ENCODE measurements around the gene FBLN5.

FBLN5 gene

DNA sequence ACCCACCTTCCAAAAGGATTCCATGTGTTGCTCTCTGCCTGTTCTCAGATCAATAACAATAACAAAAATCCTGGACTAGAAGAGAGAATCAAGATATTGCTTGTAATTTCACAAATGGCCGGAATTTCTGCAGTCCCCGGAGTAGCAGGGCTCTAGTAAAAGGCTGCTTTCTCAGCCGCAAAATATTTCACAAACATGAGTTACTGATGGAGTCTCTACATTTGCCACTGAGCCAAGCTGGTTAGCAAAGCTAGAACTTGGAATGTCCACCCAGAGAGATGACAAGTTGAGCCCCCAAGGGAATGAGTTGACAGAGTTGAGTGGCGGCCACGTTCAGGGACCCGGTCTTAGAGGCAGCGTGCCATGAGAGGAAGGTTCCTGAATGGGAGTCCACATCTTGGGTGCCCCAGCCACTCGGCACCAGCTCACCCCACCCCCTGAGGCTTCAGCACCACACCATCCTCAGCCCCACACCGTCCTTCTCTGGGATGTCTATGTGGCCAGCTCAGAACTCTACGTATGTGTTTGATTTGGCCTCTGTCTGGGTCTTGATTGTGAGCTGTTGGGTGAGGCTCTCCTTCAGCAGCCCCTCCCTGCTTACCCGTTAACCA lies 15.9 kb downstream of the FBLN5 start:
- no peaks in the 10 kb centered on the region for H3K27me3 Mint-ChIP-seq
- no peaks in the 10 kb centered on the region for H3K36me3 Mint-ChIP-seq (ENCODE audit: low read depth)
- no peaks in the 10 kb centered on the region for H3K9me3 Mint-ChIP-seq
- no peak overlapping the region for H3K4me3 Mint-ChIP-seq
- H3K4me1 Mint-ChIP-seq (ENCODE audit: low read depth) = peaks cover 12% of the 10 kb centered on the region
- no peak overlapping the region for H3K27ac Mint-ChIP-seq
- intact Hi-C loops (cut with micrococcal nuclease) = no loop called here

DNA sequence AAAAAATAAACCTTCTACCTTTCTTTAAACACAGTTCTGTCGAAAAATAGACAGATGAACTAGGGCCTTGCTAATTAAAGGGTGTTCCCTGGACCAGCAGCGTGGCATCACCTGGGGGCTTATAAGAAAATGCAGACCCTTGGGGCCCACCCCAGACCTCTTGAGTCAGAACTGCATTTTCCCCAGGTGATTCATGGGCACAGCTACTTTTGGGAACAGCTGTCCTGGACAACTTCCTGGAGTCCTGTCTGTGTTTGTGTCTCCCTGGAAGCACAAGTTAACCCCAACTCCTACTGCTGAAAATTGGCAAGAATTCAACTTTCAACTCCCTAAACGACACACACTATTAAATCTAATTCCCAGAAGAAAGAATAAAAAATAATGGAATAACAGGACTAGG lies 17.8 kb downstream of the FBLN5 start:
- intact Hi-C loops (cut with micrococcal nuclease) = no loop called here
- H3K4me1 Mint-ChIP-seq (ENCODE audit: low read depth) = peaks cover 6% of the 10 kb centered on the region
- no peaks in the 10 kb centered on the region for H3K36me3 Mint-ChIP-seq (ENCODE audit: low read depth)
- H3K27me3 Mint-ChIP-seq = no peaks in the 10 kb centered on the region
- H3K9me3 Mint-ChIP-seq = no peaks in the 10 kb centered on the region
- no peak overlapping the region for H3K4me3 Mint-ChIP-seq
- H3K27ac Mint-ChIP-seq = no peak overlapping the region

DNA sequence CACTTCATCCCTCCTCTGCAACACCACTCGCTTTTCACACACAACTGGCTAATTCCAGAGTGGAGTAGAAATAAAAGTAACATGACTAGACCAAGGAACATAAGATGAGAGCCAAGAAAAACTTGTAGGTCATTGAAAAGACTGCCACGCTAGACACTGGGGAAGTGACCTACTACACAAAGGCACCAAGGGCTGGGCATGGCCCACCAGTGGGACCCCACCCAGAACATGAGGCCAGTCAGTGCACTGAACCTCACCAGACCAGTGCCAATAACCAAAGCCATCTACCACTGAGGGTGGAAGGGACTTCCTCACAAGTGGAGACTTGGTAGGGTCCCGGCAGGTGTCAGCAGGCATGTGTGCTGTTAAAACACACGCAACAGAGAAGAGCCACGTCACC lies 19.7 kb downstream of the FBLN5 start:
- Mint-ChIP-seq H3K36me3 (ENCODE audit: low read depth) (no peaks in the 10 kb centered on the region), H3K4me3 (no peak overlapping the region), H3K9me3 (no peaks in the 10 kb centered on the region), H3K4me1 (ENCODE audit: low read depth) (peaks cover 6% of the 10 kb centered on the region), H3K27me3 (no peaks in the 10 kb centered on the region), H3K27ac (no peak overlapping the region)
- intact Hi-C loops (cut with micrococcal nuclease) = no loop called here

DNA sequence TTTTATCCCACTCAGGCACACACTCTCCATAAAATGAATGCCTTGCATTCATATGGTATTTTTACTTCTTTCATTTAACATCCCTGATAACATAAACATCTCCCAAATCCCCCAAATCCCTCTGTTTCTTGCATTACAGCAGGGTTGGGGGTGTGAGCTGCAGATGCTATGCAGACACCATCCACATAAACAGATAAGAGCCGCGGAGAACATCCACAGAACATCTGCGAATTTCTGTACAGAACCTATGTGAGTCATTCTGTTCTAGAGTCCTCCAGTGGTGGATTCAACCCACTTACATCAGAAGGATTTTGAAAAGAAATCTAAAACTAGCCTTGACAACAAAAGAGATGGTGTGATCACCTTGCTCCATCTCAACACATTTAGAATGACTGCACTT lies 20.3 kb downstream of the FBLN5 start:
- intact Hi-C loops (cut with micrococcal nuclease) = no loop called here
- Mint-ChIP-seq H3K36me3 (ENCODE audit: low read depth) (no peaks in the 10 kb centered on the region), H3K4me3 (no peak overlapping the region), H3K27me3 (no peaks in the 10 kb centered on the region), H3K9me3 (no peaks in the 10 kb centered on the region), H3K27ac (no peak overlapping the region), H3K4me1 (ENCODE audit: low read depth) (peaks cover 6% of the 10 kb centered on the region)

DNA sequence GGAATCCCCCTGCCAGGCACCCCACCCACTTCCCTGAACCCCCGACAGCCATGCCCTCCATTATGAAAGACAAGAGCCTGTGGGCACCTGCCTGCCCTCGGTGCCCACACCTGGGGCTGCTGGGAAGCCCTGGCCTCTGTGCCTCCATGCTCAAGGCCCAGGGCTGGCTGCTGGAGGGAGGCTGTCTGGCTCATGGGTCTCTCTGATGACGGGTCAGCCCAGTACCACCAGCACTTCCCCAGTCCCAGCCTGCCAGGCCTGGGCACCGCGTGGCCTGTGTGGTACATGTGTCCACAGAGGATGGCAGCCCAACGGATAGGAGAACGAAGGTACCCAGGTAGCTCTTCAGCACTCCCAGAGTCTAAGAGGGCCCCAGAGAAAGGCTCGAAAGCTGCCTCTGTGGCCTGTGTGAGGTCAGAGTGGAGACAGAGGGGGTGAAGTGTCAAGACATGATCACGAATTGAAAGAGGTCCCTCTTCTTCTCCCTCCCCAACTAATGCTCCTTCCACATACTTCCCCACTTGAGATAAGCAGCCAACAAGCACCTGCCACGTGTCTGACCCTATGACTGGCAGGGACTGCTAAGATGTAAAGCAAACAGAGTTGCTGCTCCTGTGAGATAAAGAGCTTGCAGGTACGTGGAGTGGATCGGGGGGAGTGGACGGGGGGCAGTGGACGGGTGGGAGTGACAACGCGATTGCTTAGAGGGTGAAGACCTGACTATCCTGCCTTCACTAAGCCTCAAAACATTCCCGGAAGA lies 21.2 kb downstream of the FBLN5 start:
- H3K36me3 Mint-ChIP-seq (ENCODE audit: low read depth) = no peaks in the 10 kb centered on the region
- H3K9me3 Mint-ChIP-seq = no peaks in the 10 kb centered on the region
- H3K4me3 Mint-ChIP-seq = no peak overlapping the region
- H3K4me1 Mint-ChIP-seq (ENCODE audit: low read depth) = peaks cover 6% of the 10 kb centered on the region
- no peaks in the 10 kb centered on the region for H3K27me3 Mint-ChIP-seq
- no peak overlapping the region for H3K27ac Mint-ChIP-seq
- intact Hi-C loops (cut with micrococcal nuclease) = no loop called here

DNA sequence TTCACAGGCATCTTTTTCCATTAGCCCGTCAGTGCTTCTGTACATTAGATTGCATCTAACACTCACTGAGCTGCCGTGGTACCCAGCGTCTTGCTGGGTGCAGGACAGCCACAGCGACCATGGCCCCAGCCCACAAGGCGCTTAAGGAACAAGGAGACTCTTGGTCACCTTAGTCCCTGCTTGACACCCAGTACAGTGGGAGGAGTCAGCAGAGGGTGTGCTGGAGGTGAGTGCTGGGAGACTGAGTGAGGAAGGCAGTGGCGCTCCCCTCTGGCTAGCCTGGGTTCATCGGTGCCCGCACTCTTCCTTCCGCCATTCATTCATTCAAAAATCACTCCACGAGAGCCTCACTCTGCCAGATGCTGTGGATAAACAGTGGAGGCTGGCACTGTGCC lies 21.8 kb downstream of the FBLN5 start:
- no peaks in the 10 kb centered on the region for H3K36me3 Mint-ChIP-seq (ENCODE audit: low read depth)
- H3K4me3 Mint-ChIP-seq = no peak overlapping the region
- H3K27ac Mint-ChIP-seq = no peak overlapping the region
- H3K27me3 Mint-ChIP-seq = no peaks in the 10 kb centered on the region
- peaks cover 5% of the 10 kb centered on the region for H3K4me1 Mint-ChIP-seq (ENCODE audit: low read depth)
- no peaks in the 10 kb centered on the region for H3K9me3 Mint-ChIP-seq
- intact Hi-C loops (cut with micrococcal nuclease) = no loop called here

DNA sequence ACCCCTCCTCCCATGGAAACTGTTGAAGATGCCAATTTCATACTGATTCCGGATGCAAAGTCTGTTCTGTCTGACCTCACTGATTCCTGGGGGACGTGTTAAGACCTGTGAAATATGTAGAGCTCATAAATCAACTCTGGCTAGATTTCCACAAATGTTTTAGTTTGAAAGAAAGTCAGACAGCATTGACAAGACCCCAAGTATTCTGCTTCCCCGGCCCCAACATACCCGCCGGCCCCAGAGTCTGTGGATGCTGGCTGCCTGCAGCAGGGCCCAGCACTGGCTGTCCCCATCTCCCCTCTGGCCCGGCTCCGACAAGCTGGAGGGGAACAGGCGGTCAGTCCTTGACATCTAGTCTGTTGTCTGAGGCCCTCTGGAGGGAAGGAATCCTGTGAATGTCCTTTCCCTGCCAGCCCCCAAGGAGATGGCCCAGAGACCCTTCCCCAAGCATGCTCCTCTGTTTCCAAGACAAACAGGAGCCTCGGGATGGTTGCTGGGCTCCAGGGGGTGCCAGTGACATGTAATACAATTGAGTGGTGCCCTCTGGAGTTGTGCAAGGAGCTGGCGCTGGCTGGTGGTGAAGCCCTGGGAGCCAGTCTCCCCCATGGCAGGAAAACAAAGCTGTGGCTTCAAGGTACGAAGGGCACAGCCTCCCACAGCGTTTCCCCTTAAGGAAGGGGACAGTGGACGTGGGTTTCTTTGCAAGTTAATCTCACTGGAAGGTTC lies 22.3 kb downstream of the FBLN5 start:
- no peak overlapping the region for H3K27ac Mint-ChIP-seq
- H3K9me3 Mint-ChIP-seq = no peaks in the 10 kb centered on the region
- H3K4me1 Mint-ChIP-seq (ENCODE audit: low read depth) = no peaks in the 10 kb centered on the region

DNA sequence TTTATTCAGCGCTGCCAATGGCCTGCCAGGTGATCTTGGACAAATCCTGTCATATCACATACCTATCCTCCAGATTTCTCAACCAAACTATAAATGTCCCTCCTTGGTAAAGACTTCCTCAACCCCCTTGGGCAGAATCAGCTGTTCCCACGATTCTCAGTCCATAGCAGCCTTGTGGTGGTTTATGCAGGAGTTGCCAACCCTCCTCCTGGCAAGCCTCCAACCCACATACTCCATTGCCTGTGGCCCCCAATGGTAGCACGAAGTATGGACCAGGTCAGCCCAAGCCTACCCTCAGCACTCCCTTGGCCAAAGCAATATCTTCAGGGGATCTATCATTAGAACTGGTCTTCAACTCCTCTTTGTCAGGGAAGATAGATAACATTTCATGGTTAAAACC lies 27.0 kb downstream of the FBLN5 start:
- no peaks in the 10 kb centered on the region for H3K27me3 Mint-ChIP-seq
- no peak overlapping the region for H3K4me3 Mint-ChIP-seq
- H3K27ac Mint-ChIP-seq = no peak overlapping the region
- intact Hi-C loops (cut with micrococcal nuclease) = no loop called here
- H3K9me3 Mint-ChIP-seq = no peaks in the 10 kb centered on the region
- no peaks in the 10 kb centered on the region for H3K36me3 Mint-ChIP-seq (ENCODE audit: low read depth)
- no peaks in the 10 kb centered on the region for H3K4me1 Mint-ChIP-seq (ENCODE audit: low read depth)

More for the DNA sequence above, 22.3 kb downstream of the FBLN5 start:
- intact Hi-C loops (cut with micrococcal nuclease) = no loop called here
- no peak overlapping the region for H3K4me3 Mint-ChIP-seq
- no peaks in the 10 kb centered on the region for H3K27me3 Mint-ChIP-seq
- no peaks in the 10 kb centered on the region for H3K36me3 Mint-ChIP-seq (ENCODE audit: low read depth)

DNA sequence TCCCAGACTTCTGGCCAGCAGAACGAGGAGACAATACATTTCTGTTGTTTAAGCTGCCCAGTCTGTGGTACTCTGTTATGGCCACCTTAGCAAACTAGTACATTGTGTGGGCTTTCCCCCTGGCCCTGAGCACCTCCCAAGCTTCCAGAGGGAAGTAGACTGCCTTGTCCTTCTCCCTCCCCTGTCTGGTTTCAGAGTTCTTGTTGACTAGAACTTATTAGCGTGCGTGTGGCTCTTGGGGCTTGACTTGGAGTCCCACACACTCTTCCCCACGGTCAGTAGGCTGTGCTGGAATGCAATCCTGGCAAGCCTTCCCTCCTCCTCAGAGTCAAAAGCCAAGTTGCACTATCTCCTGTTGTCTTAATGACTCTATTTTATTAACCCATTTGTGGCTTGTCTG lies 27.7 kb downstream of the FBLN5 start:
- H3K27ac Mint-ChIP-seq = no peak overlapping the region

DNA sequence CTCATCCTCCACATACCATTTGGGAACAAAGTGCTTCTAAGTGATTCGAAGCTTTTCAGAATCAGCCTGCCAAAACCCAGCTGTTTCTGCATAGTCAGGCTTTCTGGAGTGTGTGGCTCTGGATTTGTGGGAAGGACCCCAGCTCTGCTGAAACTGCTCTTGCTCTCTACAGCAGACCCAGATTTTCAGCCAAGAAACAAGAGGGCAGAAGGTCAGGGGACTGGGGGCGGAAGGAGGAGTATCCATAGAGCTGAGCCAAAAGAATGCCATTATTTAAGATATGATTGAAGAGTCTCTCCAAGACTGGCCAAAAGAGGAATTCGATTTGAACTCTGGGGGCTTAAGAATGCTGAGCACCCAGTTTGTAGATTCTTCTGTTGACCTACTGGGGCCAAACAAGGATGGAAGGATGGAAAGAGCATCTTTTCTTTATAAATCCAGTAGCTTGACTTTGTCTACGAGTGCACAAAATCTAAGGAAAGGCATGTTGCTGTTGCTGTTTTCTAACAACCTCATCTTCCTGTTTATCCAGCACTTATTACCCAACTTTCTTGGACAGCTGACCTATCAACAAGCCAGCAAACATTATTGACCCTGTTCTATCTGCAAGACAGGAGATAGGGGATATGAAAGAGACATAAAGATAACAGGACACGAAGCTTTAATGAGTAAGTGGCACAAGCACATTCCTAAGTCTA lies 29.2 kb downstream of the FBLN5 start:
- H3K9me3 Mint-ChIP-seq = no peaks in the 10 kb centered on the region
- H3K4me1 Mint-ChIP-seq (ENCODE audit: low read depth) = no peaks in the 10 kb centered on the region
- no peaks in the 10 kb centered on the region for H3K36me3 Mint-ChIP-seq (ENCODE audit: low read depth)
- no peaks in the 10 kb centered on the region for H3K27me3 Mint-ChIP-seq
- H3K4me3 Mint-ChIP-seq = no peak overlapping the region
- intact Hi-C loops (cut with micrococcal nuclease) = no loop called here
- no peak overlapping the region for H3K27ac Mint-ChIP-seq

More for the DNA sequence above, 27.7 kb downstream of the FBLN5 start:
- Mint-ChIP-seq H3K9me3 (no peaks in the 10 kb centered on the region), H3K27me3 (no peaks in the 10 kb centered on the region), H3K4me1 (ENCODE audit: low read depth) (no peaks in the 10 kb centered on the region), H3K36me3 (ENCODE audit: low read depth) (no peaks in the 10 kb centered on the region), H3K4me3 (no peak overlapping the region)
- intact Hi-C loops (cut with micrococcal nuclease) = no loop called here

DNA sequence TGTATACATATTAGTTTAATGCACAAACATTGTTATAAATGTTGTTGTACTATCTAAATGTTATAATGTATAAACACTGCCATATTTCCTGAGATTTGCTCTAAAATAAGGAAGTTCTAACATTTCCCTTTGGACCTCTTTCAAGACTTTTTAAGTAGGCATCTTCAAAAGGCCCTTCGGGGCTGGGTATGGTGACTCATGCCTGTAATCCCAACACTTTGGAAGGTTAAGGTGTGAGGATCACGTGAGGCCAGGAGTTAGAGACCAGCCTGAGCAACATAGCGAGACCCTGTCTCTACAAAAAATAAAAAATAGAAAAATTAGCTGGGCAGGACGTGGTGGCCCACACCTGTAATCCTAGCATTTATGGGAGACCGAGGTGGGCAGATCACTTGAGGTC lies 35.5 kb downstream of the FBLN5 start:
- Mint-ChIP-seq H3K9me3 (no peaks in the 10 kb centered on the region), H3K27ac (peak overlapping the region; percentile 51)
- intact Hi-C loops (cut with micrococcal nuclease) = no loop called here

DNA sequence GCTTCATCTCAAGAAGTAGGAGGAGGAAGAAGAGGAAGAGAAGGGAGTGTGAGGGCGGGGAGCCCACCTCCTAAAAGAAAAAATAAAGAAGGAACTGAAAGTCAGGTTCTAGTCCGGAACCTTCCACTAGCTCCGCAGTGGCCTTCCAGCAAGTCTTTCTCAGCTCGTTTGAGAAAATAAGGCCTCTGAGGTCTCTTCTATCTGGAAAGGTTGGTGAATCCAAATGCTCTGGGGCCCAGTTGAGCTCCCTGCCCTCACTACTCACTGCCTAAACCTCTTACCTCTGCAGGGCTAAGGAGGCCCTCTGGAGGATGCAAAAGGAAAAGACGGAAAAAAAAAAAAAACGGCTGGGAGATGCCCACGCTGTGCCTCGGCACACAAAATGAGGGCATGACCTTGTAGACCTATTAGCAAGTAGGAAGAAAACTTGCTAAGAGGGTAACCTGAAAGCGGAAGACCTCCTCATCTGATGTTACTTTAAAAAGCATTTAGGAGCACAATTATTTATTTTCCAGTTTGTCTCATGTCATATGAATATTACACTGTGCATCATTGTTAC lies 35.9 kb downstream of the FBLN5 start:
- Mint-ChIP-seq H3K9me3 (no peaks in the 10 kb centered on the region), H3K4me1 (ENCODE audit: low read depth) (peaks cover 33% of the 10 kb centered on the region), H3K27ac (peak overlapping the region; percentile 51), H3K27me3 (peaks cover 4% of the 10 kb centered on the region), H3K36me3 (ENCODE audit: low read depth) (no peaks in the 10 kb centered on the region), H3K4me3 (no peak overlapping the region)
- intact Hi-C loops (cut with micrococcal nuclease) = no loop called here

More for the DNA sequence above, 35.5 kb downstream of the FBLN5 start:
- Mint-ChIP-seq H3K4me3 (no peak overlapping the region), H3K36me3 (ENCODE audit: low read depth) (no peaks in the 10 kb centered on the region), H3K4me1 (ENCODE audit: low read depth) (peaks cover 33% of the 10 kb centered on the region), H3K27me3 (peaks cover 4% of the 10 kb centered on the region)

DNA sequence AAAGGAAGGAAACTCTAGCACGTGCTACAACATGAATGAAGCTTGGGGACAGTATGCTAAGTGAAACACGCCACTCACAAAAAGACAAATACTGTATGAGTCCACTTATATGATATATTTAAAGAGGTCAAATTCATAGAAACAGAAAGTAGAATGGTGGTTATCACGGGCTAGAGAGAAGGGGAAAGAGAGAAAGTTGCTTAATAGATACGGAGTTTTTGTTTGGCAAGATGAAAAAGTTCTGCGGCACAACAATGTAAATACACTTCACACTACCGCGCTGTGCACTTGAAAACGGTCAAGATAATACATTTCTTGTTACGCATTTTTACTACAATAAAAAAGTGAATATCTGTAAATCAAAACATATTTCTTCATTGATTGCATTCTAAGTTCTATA lies 37.3 kb downstream of the FBLN5 start:
- Mint-ChIP-seq H3K27ac (no peak overlapping the region), H3K36me3 (ENCODE audit: low read depth) (no peaks in the 10 kb centered on the region), H3K27me3 (peaks cover 4% of the 10 kb centered on the region), H3K4me3 (no peak overlapping the region), H3K9me3 (no peaks in the 10 kb centered on the region), H3K4me1 (ENCODE audit: low read depth) (peaks cover 33% of the 10 kb centered on the region)
- intact Hi-C loops (cut with micrococcal nuclease) = no loop called here

DNA sequence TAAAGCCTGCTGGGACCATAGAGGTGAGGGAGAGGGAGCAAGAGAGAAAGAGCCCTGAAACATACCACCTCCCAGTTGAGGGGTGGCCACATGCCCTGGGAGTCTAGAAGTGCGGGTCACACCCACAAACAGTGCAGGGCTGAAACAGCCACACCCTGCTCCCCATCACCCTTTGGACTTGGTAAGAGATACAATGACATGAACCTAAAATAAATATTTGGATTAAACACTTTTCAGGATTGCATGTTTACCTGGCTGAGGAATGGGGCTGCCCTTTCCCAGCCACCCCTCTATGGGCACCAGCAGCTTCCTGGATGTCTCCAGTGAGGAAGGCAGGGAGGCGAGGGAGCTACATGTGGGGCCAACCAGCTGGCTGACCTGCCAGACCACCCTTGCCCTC lies 41.1 kb downstream of the FBLN5 start:
- Mint-ChIP-seq H3K36me3 (ENCODE audit: low read depth) (no peaks in the 10 kb centered on the region), H3K27ac (no peak overlapping the region), H3K4me1 (ENCODE audit: low read depth) (peaks cover 23% of the 10 kb centered on the region), H3K4me3 (no peak overlapping the region), H3K27me3 (peaks cover 4% of the 10 kb centered on the region), H3K9me3 (no peaks in the 10 kb centered on the region)
- intact Hi-C loops (cut with micrococcal nuclease) = no loop called here
